Glomerular visceral epithelial cell (primary cell): ENCODE data around the gene MAP3K5.

ENCODE experiments used
- DNase-seq: peaks from one replicate; pipeline ENCODE4 v3.0.0-alpha.2; 2016; ENCODE audit errors: extremely low spot score

The MAP3K5 gene

GRCh38 chr6:136539967-136540652, 252.2 kb downstream of the MAP3K5 start:
- DNase-seq, result peak; percentile 30

- DNase-seq, result no peak
Observed at GRCh38 chr6:136538836-136539235, 253.4 kb downstream of the MAP3K5 start.

GRCh38 chr6:136535880-136536650, 256.2 kb downstream of the MAP3K5 start:
- no peak for DNase-seq

GRCh38 chr6:136535017-136535765, 257.1 kb downstream of the MAP3K5 start:
- DNase-seq, result no peak

GRCh38 chr6:136534268-136534667, 258.0 kb downstream of the MAP3K5 start:
- no peak for DNase-seq

GRCh38 chr6:136533487-136533886, 258.8 kb downstream of the MAP3K5 start:
- DNase-seq, result no peak

- DNase-seq, result no peak
Observed at GRCh38 chr6:136532030-136532429, 260.2 kb downstream of the MAP3K5 start.

GRCh38 chr6:136529710-136530109, 262.6 kb downstream of the MAP3K5 start:
- no peak for DNase-seq

- DNase-seq, result no peak
Observed at GRCh38 chr6:136528477-136528876, 263.8 kb downstream of the MAP3K5 start.

- no peak for DNase-seq
Observed at GRCh38 chr6:136527831-136528230, 264.4 kb downstream of the MAP3K5 start.

GRCh38 chr6:136526937-136527336, 265.3 kb downstream of the MAP3K5 start:
- DNase-seq, result no peak

- peak; percentile 43 for DNase-seq
Observed at GRCh38 chr6:136526196-136526930, 265.9 kb downstream of the MAP3K5 start.

- DNase-seq, result no peak
Observed at GRCh38 chr6:136525586-136526195, 266.6 kb downstream of the MAP3K5 start.

- no peak for DNase-seq
Observed at GRCh38 chr6:136524936-136525413, 267.3 kb downstream of the MAP3K5 start.

- DNase-seq, result no peak
Observed at GRCh38 chr6:136524339-136524935, 267.8 kb downstream of the MAP3K5 start.

- no peak for DNase-seq
Observed at GRCh38 chr6:136523196-136523595, 269.1 kb downstream of the MAP3K5 start.

- no peak for DNase-seq
Observed at GRCh38 chr6:136522636-136523035, 269.6 kb downstream of the MAP3K5 start.

- DNase-seq, result no peak
Observed at GRCh38 chr6:136521911-136522310, 270.4 kb downstream of the MAP3K5 start.

- no peak for DNase-seq
Observed at GRCh38 chr6:136521427-136521826, 270.9 kb downstream of the MAP3K5 start.

GRCh38 chr6:136520517-136520916, 271.8 kb downstream of the MAP3K5 start:
- DNase-seq, result no peak

GRCh38 chr6:136517582-136517981, 274.7 kb downstream of the MAP3K5 start:
- DNase-seq, result no peak
